Measurements from ENCODE around the gene SYT2.
A peak's percentile ranks its signal among the peaks of the same experiment; 100 is the strongest.

The SYT2 gene

DNA sequence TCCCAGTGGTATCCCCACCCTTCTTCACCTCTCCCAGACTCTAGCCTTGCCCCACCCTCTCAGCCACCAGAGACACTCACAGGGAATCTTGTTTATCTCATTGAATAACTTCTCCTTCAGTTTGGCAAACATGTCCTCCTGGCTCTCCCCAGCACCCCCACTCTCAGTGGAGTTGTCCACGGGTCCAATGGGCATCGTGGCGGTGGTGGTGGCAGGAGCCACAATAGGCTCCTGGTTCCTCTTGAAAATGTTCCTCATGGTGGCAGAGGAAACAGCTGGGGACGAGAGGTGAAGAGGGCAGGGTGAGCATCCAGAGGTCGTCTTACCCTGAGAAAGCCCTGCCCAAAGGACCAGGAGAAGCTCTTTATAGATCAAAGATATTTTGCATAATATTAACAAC lies 104.7 kb downstream of the SYT2 start:
- FAIRE-seq: no peak
- no peak for DNase-seq (ENCODE audit: insufficient read length, low spot score)
- TF ChIP-seq TAF1 (IDR thresholded peaks at IDR 0.05; ENCODE audit: low read depth, low read length): no peak

DNA sequence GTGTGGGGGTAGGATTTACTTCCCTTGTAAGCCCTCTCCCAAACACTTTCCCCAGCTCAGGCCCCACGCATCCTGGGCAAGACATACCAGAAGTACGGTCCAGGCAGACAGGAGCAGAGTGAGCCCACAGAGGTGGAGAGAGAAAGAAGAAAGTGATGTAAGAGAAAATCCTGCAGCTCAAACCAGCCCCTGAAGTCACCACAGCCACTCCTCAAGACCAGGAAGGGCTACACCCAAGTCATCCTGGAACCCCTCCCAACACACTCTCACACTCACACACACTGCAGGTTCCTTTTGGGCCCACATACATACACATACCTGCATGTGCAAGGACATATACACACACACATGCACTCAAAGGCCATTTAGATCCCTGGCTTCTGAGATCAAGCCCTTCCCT lies 106.8 kb downstream of the SYT2 start:
- no peak for FAIRE-seq
- TF ChIP-seq PAX5 (IDR thresholded peaks at IDR 0.05; ENCODE audit: insufficient read depth, low read length, severe bottlenecking) (no peak), SPI1 (IDR thresholded peaks at IDR 0.05; ENCODE audit: low read depth, low read length) (no peak), POU2F2 (IDR thresholded peaks at IDR 0.05; ENCODE audit: low read depth, low read length) (no peak), POLR2A (IDR thresholded peaks at IDR 0.05; ENCODE audit: low read depth, low read length) (no peak), POLR2AphosphoS5 (IDR thresholded peaks at IDR 0.05; ENCODE audit: low read depth, low read length) (no peak), TAF1 (IDR thresholded peaks at IDR 0.05; ENCODE audit: low read depth, low read length) (no peak)
- no peak for DNase-seq (ENCODE audit: insufficient read length, low spot score)

DNA sequence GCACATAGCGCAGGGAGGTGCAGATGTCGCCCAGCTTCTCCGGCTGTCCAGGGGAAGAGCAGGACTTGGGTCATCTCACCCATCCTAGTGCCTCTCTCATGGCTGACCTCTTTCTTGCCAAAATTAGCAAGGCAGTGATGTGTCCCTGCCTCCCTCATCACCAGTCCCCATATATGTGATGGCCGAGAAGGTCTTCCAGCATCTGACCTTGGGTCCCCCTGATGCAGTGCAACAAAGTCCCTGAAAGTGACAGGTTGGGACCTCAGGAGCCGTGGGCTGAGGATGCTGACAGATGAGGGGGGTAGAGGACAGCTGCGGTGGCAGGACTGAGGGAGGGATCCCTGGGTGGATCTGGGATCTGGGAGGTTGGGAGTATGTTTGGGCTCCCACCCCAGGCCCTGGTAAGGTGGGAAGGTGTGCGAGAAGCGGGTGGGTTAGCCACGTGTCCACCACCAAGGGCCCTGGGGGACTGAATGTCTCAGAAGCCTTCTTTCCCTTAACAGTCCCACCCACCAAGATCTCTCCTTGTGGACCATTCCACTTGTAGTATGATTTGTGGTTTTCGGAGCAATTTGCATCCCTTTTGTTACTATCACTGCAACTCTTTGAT lies 109.7 kb downstream of the SYT2 start:
- TF ChIP-seq POLR2A (IDR thresholded peaks at IDR 0.05; ENCODE audit: low read depth, low read length): no peak
- FAIRE-seq (no peak), DNase-seq (ENCODE audit: insufficient read length, low spot score) (no peak)

DNA sequence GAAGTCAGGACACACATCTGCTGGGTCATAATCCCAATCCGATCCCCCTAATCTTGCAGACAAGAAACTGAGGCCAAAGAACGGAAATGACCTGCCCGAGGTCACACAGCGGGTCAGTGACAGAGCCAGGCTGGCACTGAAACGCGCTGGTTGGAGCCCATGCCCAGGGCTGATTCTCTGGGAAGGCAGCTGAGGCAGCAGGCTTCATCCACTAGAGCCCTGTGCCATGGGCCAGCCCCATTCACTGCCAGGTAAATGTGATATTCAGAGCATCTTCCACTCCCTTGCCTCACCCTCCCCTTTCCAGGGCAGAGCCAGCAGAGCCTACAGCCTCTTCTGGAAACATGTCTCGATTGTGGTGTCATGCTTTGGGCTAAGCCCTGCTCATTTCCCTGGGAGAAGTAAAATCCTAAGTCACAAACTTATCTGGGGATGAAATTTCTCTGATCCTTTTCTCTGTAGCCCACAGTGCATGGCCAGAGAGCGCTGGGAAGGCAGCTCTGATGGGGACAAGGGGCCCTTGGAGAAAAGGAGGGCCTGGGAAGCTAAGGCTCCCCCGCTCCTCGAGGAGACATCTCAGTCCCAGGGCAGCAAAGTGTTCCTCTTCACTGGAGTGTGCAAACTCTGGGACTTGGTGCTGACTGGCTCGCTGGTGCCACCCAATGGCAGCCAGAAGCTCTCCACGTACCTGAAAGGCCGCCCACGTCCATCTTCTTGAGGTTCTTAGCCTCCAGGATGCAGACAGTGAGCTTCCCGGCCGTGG lies 110.4 kb downstream of the SYT2 start:
- DNase-seq (ENCODE audit: insufficient read length, low spot score) (peak; percentile 58), FAIRE-seq (peak; percentile 91)
- TF ChIP-seq POLR2AphosphoS5 (IDR thresholded peaks at IDR 0.05; ENCODE audit: low read depth, low read length) (no peak), SPI1 (IDR thresholded peaks at IDR 0.05; ENCODE audit: low read depth, low read length) (no peak), TAF1 (IDR thresholded peaks at IDR 0.05; ENCODE audit: low read depth, low read length) (no peak), POLR2A (IDR thresholded peaks at IDR 0.05; ENCODE audit: low read depth, low read length) (no peak), PAX5 (IDR thresholded peaks at IDR 0.05; ENCODE audit: insufficient read depth, low read length, severe bottlenecking) (no peak), POU2F2 (IDR thresholded peaks at IDR 0.05; ENCODE audit: low read depth, low read length) (no peak)

DNA sequence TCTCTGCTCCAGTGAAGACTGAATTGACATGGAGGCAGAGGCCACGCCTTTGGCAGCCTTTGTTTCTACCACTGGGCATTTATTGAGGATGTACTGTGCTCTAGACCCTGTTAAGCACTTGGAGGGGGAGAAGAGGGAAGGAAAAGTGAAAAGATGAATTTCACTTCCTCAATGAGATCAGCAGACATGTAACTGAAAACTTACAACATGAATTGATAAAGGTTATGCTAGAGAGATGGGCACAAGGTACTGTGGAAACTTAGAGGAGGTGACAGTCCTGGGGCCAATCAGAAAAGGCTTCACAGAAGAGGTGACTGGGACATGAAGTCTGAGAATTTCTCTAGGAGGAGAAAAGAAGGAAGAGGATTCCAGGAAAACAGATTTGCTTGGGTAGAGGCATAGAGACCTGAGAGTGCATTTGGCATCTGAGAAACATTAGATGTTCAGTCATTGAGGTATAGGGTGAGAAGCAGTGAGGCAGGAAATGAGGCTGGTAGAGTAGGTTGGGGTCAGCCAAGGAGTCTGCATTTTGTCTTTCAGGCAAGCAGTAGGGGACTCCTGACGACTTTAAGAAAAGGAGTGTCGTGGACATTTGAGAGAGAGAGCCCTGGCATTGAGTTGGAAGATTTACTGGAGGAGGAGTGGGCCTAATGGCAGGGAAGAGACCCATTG lies 113.0 kb downstream of the SYT2 start:
- FAIRE-seq: no peak
- TF ChIP-seq SPI1 (IDR thresholded peaks at IDR 0.05; ENCODE audit: low read depth, low read length): peak; percentile 78
- TF ChIP-seq POLR2A (IDR thresholded peaks at IDR 0.05; ENCODE audit: low read depth, low read length): no peak
- no peak for DNase-seq (ENCODE audit: insufficient read length, low spot score)

DNA sequence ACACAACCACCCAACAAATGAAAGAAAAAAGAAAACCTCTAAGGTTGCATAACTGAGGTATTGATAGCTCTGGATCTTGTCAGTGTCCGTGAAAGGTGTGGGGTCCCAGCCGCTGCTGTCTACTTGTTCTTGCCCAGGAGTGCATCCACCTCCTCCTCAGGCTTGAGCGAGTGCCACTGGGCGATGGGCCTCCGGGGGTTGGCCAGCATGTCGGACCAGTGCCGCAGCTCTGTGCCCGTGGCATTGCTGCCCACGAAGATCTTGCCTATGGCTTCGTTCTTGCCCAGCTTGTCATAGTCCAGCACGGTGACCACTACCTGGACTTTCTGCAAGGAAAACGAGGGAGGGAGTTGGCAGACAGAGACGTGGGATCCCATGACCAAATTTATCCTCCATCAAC lies 113.6 kb downstream of the SYT2 start:
- no peak for TF ChIP-seq POLR2A (IDR thresholded peaks at IDR 0.05; ENCODE audit: low read depth, low read length)
- FAIRE-seq (no peak), DNase-seq (ENCODE audit: insufficient read length, low spot score) (no peak)

DNA sequence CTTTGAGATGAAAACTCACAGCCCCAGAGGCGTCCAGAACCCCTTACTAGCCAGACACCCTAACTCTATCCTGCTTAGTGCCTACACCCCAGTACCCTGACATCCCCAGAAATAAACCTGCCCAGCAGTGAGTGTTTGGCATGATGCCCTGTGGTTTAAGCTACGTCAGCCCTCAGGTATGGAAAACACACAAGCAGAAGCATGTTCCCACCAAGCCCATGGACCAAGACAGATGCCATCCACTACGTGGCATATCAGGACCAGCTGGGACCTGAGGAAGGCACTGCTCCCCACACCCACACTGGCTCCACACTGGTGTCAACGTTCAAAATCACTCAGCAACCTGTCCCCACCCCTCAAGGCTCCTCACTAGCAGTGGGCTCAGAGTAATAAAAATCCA lies 116.4 kb downstream of the SYT2 start:
- no peak for TF ChIP-seq SPI1 (IDR thresholded peaks at IDR 0.05; ENCODE audit: low read depth, low read length)
- no peak for TF ChIP-seq POLR2AphosphoS5 (IDR thresholded peaks at IDR 0.05; ENCODE audit: low read depth, low read length)
- TF ChIP-seq PAX5 (IDR thresholded peaks at IDR 0.05; ENCODE audit: insufficient read depth, low read length, severe bottlenecking): no peak
- TF ChIP-seq POLR2A (IDR thresholded peaks at IDR 0.05; ENCODE audit: low read depth, low read length): no peak
- TF ChIP-seq POU2F2 (IDR thresholded peaks at IDR 0.05; ENCODE audit: low read depth, low read length): no peak
- no peak for TF ChIP-seq TAF1 (IDR thresholded peaks at IDR 0.05; ENCODE audit: low read depth, low read length)
- DNase-seq (ENCODE audit: insufficient read length, low spot score) (no peak), FAIRE-seq (no peak)

DNA sequence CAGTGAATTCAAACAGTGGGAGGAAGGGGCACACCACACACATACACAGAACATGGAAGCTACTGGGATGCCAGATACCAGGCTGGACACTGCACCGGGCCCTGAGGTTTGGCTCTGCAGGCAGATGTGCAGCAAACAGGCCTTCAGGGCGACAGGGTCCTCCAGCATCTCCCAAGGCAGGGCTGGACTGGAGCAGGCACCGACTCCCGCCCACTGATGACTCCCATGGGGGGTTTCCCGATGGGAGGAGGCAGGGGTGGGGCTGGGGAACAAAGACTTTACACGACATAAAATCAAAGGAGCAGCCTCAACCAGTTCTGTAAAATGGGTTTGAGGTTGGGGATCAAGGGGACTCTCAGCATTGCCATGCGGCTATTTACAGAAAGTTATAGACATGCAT lies 118.1 kb downstream of the SYT2 start:
- FAIRE-seq (no peak), DNase-seq (ENCODE audit: insufficient read length, low spot score) (no peak)
- TF ChIP-seq SPI1 (IDR thresholded peaks at IDR 0.05; ENCODE audit: low read depth, low read length) (no peak), PAX5 (IDR thresholded peaks at IDR 0.05; ENCODE audit: insufficient read depth, low read length, severe bottlenecking) (no peak), POLR2AphosphoS5 (IDR thresholded peaks at IDR 0.05; ENCODE audit: low read depth, low read length) (no peak), POLR2A (IDR thresholded peaks at IDR 0.05; ENCODE audit: low read depth, low read length) (no peak), POU2F2 (IDR thresholded peaks at IDR 0.05; ENCODE audit: low read depth, low read length) (no peak), TAF1 (IDR thresholded peaks at IDR 0.05; ENCODE audit: low read depth, low read length) (no peak)

DNA sequence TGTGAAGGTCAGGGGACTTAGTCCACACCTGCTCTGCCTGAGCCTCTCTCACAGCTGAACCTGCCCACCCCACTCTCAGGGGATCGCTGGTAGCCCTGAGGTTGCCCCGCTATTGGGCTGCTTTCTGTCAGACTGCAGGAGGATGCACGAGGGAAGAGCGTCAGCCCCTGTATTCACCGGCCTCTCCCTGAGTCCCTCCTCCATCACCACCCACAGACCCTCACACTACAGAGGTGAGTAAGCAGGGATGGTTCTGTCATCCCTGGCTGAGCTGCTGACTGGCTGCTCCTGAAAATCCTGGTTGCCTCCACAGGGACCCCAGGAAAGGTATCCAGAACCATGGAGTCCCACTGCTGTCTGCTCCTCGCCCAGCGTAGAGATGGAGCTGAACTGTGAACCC lies 118.7 kb downstream of the SYT2 start:
- no peak for DNase-seq (ENCODE audit: insufficient read length, low spot score)
- FAIRE-seq: no peak
- TF ChIP-seq POLR2AphosphoS5 (IDR thresholded peaks at IDR 0.05; ENCODE audit: low read depth, low read length) (no peak), SPI1 (IDR thresholded peaks at IDR 0.05; ENCODE audit: low read depth, low read length) (no peak), POU2F2 (IDR thresholded peaks at IDR 0.05; ENCODE audit: low read depth, low read length) (no peak), PAX5 (IDR thresholded peaks at IDR 0.05; ENCODE audit: insufficient read depth, low read length, severe bottlenecking) (no peak), TAF1 (IDR thresholded peaks at IDR 0.05; ENCODE audit: low read depth, low read length) (no peak), POLR2A (IDR thresholded peaks at IDR 0.05; ENCODE audit: low read depth, low read length) (no peak)

DNA sequence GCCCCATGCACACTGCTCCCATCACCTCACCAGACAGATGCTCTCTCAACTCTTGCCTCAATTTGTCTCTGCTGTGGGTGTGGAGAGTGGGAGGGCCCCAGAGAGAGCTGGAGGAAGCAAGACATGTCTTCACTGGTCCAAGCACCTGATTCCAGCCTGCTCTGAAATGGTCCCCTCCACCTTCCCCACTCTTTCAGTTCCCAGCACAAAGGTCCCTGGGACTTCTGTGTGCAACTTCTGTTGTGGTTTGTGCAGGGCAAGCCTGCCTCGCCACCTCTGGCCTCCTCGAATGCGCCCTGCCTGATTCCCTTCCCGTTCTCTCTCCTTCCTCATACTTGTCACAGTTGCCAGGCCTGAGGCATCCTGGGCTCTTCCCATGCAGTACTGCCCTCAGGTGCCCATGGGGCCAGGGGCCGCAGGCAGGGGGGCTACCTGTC lies 119.3 kb downstream of the SYT2 start:
- FAIRE-seq: no peak
- DNase-seq (ENCODE audit: insufficient read length, low spot score): no peak

More for the DNA sequence above, 119.3 kb downstream of the SYT2 start:
- TF ChIP-seq SPI1 (IDR thresholded peaks at IDR 0.05; ENCODE audit: low read depth, low read length) (no peak), POLR2AphosphoS5 (IDR thresholded peaks at IDR 0.05; ENCODE audit: low read depth, low read length) (no peak), PAX5 (IDR thresholded peaks at IDR 0.05; ENCODE audit: insufficient read depth, low read length, severe bottlenecking) (no peak), TAF1 (IDR thresholded peaks at IDR 0.05; ENCODE audit: low read depth, low read length) (no peak), POU2F2 (IDR thresholded peaks at IDR 0.05; ENCODE audit: low read depth, low read length) (no peak), POLR2A (IDR thresholded peaks at IDR 0.05; ENCODE audit: low read depth, low read length) (no peak)

Measured in GM12891 (cell line).